Breast epithelium (tissue), 4 donors: ENCODE data around the gene MRPS17. TPM values are rescaled to one million over a fixed set of nuclear protein-coding genes. Genes with fewer than 3 reads are reported as not detected.
A peak's percentile ranks its signal among the peaks of the same experiment; 100 is the strongest.
"Not testable (repeated sequence)": the region's sequence is repeated elsewhere in the genome, so short reads cannot be mapped to it uniquely, and the experiment has no call there.

Experiments
- DNase-seq, 2 donors: peaks; one replicate each; pipeline ENCODE4 v3.0.0-alpha.2; 2019; ENCODE audit warnings: low spot score in 2 of 2
- H3K27ac ChIP-seq, 2 donors: fragments of 200-600 bp; sonication (generic) in 1 of 2; one replicate each; pipeline ENCODE4 v1.5.1; 2016 to 2019; ENCODE audit warnings: mild to moderate bottlenecking in 1 of 2
- H3K27me3 ChIP-seq, 2 donors: fragments of 200-600 bp; sonication (generic) in 1 of 2; one replicate each; pipeline versions ENCODE4 v1.5.1 to v1.6.0; 2017 to 2019; ENCODE audit warnings: control low read depth in 1 of 2, mild to moderate bottlenecking in 1 of 2
- H3K36me3 ChIP-seq: fragments of 200-600 bp; one replicate; pipeline ENCODE4 v1.5.1; 2019
- H3K4me1 ChIP-seq, 2 donors: fragments of 200-600 bp; sonication (generic); one replicate each; pipeline ENCODE4 v1.5.1; 2016 to 2019; ENCODE audit warnings: control low read depth in 1 of 2
- H3K4me3 ChIP-seq, 3 donors: fragments of 200-600 bp; sonication (generic); 1 replicate in 2 of 3; 2 replicates in 1 of 3; pipeline ENCODE4 v1.5.1; 2016 to 2019; ENCODE audit warnings: mild to moderate bottlenecking in 3 of 3, moderate library complexity in 2 of 3
- H3K9me3 ChIP-seq, 2 donors: fragments of 200-600 bp; sonication (generic) in 1 of 2; one replicate each; pipeline ENCODE4 v1.5.1; 2016 to 2019; ENCODE audit warnings: control low read depth in 1 of 2
- CTCF ChIP-seq, 3 donors: fragments of 450-650 bp; IDR thresholded peaks; one replicate each; pipeline ENCODE4 v1.5.1; 2016 to 2017; ENCODE audit warnings: antibody characterized with exemption in 3 of 3, mild to moderate bottlenecking in 3 of 3, moderate library complexity in 3 of 3
- POLR2A ChIP-seq: fragments of 450-650 bp; IDR thresholded peaks from one replicate; pipeline ENCODE4 v1.6.1; 2016; ENCODE audit warnings: antibody characterized with exemption, mild to moderate bottlenecking, moderate library complexity
- POLR2AphosphoS5 ChIP-seq, 3 donors: sonication (generic); formaldehyde crosslinking; IDR thresholded peaks; one replicate each; pipeline ENCODE4 v1.6.1; 2017; ENCODE audit warnings: antibody characterized with exemption in 3 of 3
- intact Hi-C: fragments of 100-400 bp; cut with DNase I; formaldehyde crosslinking; loops from one replicate; pipeline ENCODE4 v1.15.1; 2023; ENCODE audit warnings: low total_unique reads
- total RNA-seq, 3 donors: library from RNA; depleted of rRNA; stranded (reverse); fragments of >200 nt; gene quantifications; one replicate each; pipeline ENCODE4 v1.1.0, GENCODE V29; 2016

MRPS17 gene
- total RNA-seq, 3 donors from 2014 or later = 6.9 to 10.4 (median 9.2) TPM

GRCh38 chr7:55928006-55928767 lies 23.5 kb upstream of the MRPS17 start:
- Histone ChIP-seq H3K4me1 (no peaks in the 10 kb centered on the region), H3K27ac (no peak overlapping the region), H3K36me3 (no peaks in the 10 kb centered on the region), H3K4me3 (no peak overlapping the region), H3K9me3 (no peaks in the 10 kb centered on the region), H3K27me3 (no peaks in the 10 kb centered on the region)
- TF ChIP-seq POLR2AphosphoS5 (IDR thresholded peaks at IDR 0.05) = no peak
- no peak for TF ChIP-seq CTCF (IDR thresholded peaks at IDR 0.05)
- TF ChIP-seq POLR2A = no peak
- intact Hi-C loops = no loop called here
- DNase-seq = no peak

- no peak for DNase-seq
- no peaks in the 10 kb centered on the region for H3K36me3 ChIP-seq
- intact Hi-C loops = no loop called here
- H3K27ac ChIP-seq = no peak overlapping the region
- H3K4me3 ChIP-seq = no peak overlapping the region
- H3K4me1 ChIP-seq = no peaks in the 10 kb centered on the region
- TF ChIP-seq POLR2AphosphoS5 (IDR thresholded peaks at IDR 0.05) (no peak), CTCF (IDR thresholded peaks at IDR 0.05) (no peak), POLR2A (no peak)
- no peaks in the 10 kb centered on the region for H3K27me3 ChIP-seq
- peaks cover 4 to 21% of the 10 kb centered on the region in 2 donors for H3K9me3 ChIP-seq
Observed at GRCh38 chr7:55931421-55932151, 20.1 kb upstream of the MRPS17 start.

- no peak overlapping the region for H3K27ac ChIP-seq
- intact Hi-C loops = no loop called here
- no peaks in the 10 kb centered on the region for H3K4me1 ChIP-seq
- no peaks in the 10 kb centered on the region for H3K36me3 ChIP-seq
- no peak for DNase-seq
- H3K27me3 ChIP-seq = no peaks in the 10 kb centered on the region
- peaks cover 56 to 59% of the 10 kb centered on the region in 2 donors for H3K9me3 ChIP-seq
- no peak for TF ChIP-seq POLR2AphosphoS5 (IDR thresholded peaks at IDR 0.05)
- no peak for TF ChIP-seq POLR2A
- no peak for TF ChIP-seq CTCF (IDR thresholded peaks at IDR 0.05)
- no peak overlapping the region for H3K4me3 ChIP-seq
Observed at GRCh38 chr7:55939514-55940123, 12.1 kb upstream of the MRPS17 start.

GRCh38 chr7:55946545-55946944 lies 5.1 kb upstream of the MRPS17 start:
- Histone ChIP-seq H3K27me3 (no peaks in the 10 kb centered on the region), H3K4me1 (no peaks in the 10 kb centered on the region), H3K27ac (no peak overlapping the region), H3K9me3 (peaks cover 0 to 7% of the 10 kb centered on the region in 2 donors), H3K4me3 (no peak overlapping the region), H3K36me3 (no peaks in the 10 kb centered on the region)
- intact Hi-C loops = no loop called here
- DNase-seq = no peak
- TF ChIP-seq POLR2A (no peak), CTCF (IDR thresholded peaks at IDR 0.05) (no peak), POLR2AphosphoS5 (IDR thresholded peaks at IDR 0.05) (no peak)

GRCh38 chr7:55952352-55952671 lies 635 bp downstream of the MRPS17 start:
- H3K9me3 ChIP-seq, H3K36me3 ChIP-seq, intact Hi-C loops, H3K4me1 ChIP-seq, DNase-seq, H3K27me3 ChIP-seq: not testable (repeated sequence)
- H3K4me3 ChIP-seq = peak overlapping the region; percentile 88 to 91 (median 89)
- H3K27ac ChIP-seq = peak overlapping the region; percentile 89 to 92
